Esophagus squamous epithelium (tissue), 4 donors: ENCODE measurements around the gene SF3A2.

Experiments
- CTCF ChIP-seq, 6 experiments: fragments of 450-650 bp in 4 of 6; fragments of 200-600 bp in 2 of 6; sonication (generic) in 2 of 6; IDR thresholded peaks; one replicate each; pipeline ENCODE4 v1.5.1; 2016 to 2019; ENCODE audit warnings: antibody characterized with exemption in 6 of 6, mild to moderate bottlenecking in 4 of 6, moderate library complexity in 4 of 6
- POLR2A ChIP-seq, 4 donors: fragments of 450-650 bp; IDR thresholded peaks; one replicate each; pipeline ENCODE4 v1.6.1; 2017; ENCODE audit warnings: antibody characterized with exemption in 4 of 4, mild to moderate bottlenecking in 4 of 4, moderate library complexity in 3 of 4

DNA sequence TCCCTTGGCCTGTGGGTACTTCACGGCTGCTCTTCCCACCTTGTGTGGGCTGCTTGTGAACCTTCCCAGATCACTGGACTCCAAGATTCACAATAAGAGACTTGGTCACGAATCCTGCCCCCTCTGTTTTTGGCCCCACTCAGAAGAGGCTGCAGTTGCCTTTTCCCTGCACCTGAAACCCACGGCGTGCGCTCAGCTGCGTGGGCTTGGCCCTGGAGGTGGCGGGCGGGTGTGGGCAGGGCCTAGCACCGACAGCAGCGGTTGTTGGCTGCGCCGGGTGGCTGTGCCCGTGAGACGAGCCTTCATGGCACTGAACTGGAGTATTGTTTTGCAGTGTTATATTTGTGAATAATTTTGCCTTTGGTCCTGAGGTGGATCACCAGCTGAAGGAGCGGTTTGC is 34.3 kb upstream of the SF3A2 start:
- no peak for TF ChIP-seq CTCF (IDR thresholded peaks at IDR 0.05)
- TF ChIP-seq POLR2A (IDR thresholded peaks at IDR 0.05) = no peak
